IMR-90 (cell line): ENCODE data around the gene POLR3A. TPM values are rescaled to one million over a fixed set of nuclear protein-coding genes. Genes with fewer than 3 reads are reported as not detected.

Experiments
- ATAC-seq: fragments of 200-7000 bp; cut with Tn5 transposase; 2 replicates; pipeline ENCODE4 v1.9.1; 2020; ENCODE audit warnings: low read depth, mild to moderate bottlenecking, moderate library complexity
- BruUV-seq: library from RNA; stranded (reverse); fragments of 400-500 nt; replicated peaks from 2 replicates; lab custom pipeline; 2021; lab: Mats Ljungman, UMichigan
- CTCF ChIA-PET: fragments of 300-600 bp; formaldehyde crosslinking; extraction: SDS; loops from one replicate; lab custom pipeline; 2021; ENCODE audit warnings: antibody characterized with exemption; lab: Yijun Ruan, JAX
- POLR2A ChIA-PET: fragments of 300-600 bp; sonication (Branson Sonifier 250); formaldehyde crosslinking; loops from one replicate; lab custom pipeline; 2022; ENCODE audit warnings: antibody characterized with exemption; ENCODE audit not compliant: unreplicated experiment; lab: Charles Lee
- DNase-seq: peaks from one replicate; pipeline ENCODE4 v3.0.0; 2013
- H2AFZ ChIP-seq: replicated peaks from 2 replicates; pipeline ENCODE3; 2013; ENCODE audit warnings: low read length, mild to moderate bottlenecking; ENCODE audit not compliant: poor library complexity
- H2AK5ac ChIP-seq: 2 replicates; pipeline ENCODE4 v1.6.1; 2013; ENCODE audit warnings: low read depth, low read length, inconsistent platforms
- H2AK9ac ChIP-seq: replicated peaks from 2 replicates; pipeline ENCODE3; 2013; ENCODE audit warnings: mild to moderate bottlenecking, low read depth, low read length, moderate library complexity; ENCODE audit not compliant: poor library complexity
- H2BK120ac ChIP-seq: 2 replicates; pipeline ENCODE4 v1.6.1; 2013; ENCODE audit warnings: low read depth, low read length, inconsistent platforms
- H2BK15ac ChIP-seq: 3 replicates; pipeline ENCODE4 v1.6.1; 2013; ENCODE audit warnings: low read depth, low read length, inconsistent platforms
- H2BK20ac ChIP-seq: 2 replicates; pipeline ENCODE4 v1.6.1; 2013; ENCODE audit warnings: low read depth, mild to moderate bottlenecking, inconsistent platforms, low read length, moderate library complexity
- H2BK5ac ChIP-seq: 2 replicates; pipeline ENCODE4 v1.6.1; 2013; ENCODE audit warnings: mild to moderate bottlenecking, low read depth, low read length, inconsistent platforms; ENCODE audit not compliant: poor library complexity, severe bottlenecking
- H3K14ac ChIP-seq: replicated peaks from 2 replicates; pipeline ENCODE4 v1.6.1; 2013; ENCODE audit warnings: low read depth, low read length, inconsistent platforms
- H3K18ac ChIP-seq: 2 replicates; pipeline ENCODE4 v1.6.1; 2013; ENCODE audit warnings: low read depth, low read length, control low read depth
- H3K23ac ChIP-seq: 2 replicates; pipeline ENCODE4 v1.6.1; 2013; ENCODE audit warnings: low read depth, low read length, inconsistent platforms
- H3K27ac ChIP-seq: 2 replicates; pipeline ENCODE4 v1.5.1; 2013; ENCODE audit warnings: mild to moderate bottlenecking, control low read depth, low read length; ENCODE audit not compliant: insufficient read depth
- H3K27me3 ChIP-seq: 2 replicates; pipeline ENCODE4 v1.6.1; 2013; ENCODE audit warnings: low read length; ENCODE audit not compliant: control insufficient read depth, insufficient read depth
- H3K36me3 ChIP-seq: 2 replicates; pipeline ENCODE4 v1.6.1; 2013; ENCODE audit warnings: low read length, mixed read lengths; ENCODE audit not compliant: control insufficient read depth, insufficient read depth
- H3K4ac ChIP-seq: 2 replicates; pipeline ENCODE4 v1.6.1; 2013; ENCODE audit warnings: low read depth, low read length, inconsistent platforms
- H3K4me1 ChIP-seq: 2 replicates; pipeline ENCODE4 v1.6.1; 2013; ENCODE audit warnings: low read length, mixed read lengths; ENCODE audit not compliant: control insufficient read depth, insufficient read depth
- H3K4me2 ChIP-seq: 2 replicates; pipeline ENCODE4 v1.6.1; 2013; ENCODE audit warnings: low read depth, mild to moderate bottlenecking, control low read depth, low read length, moderate library complexity
- H3K4me3 ChIP-seq: 2 replicates; pipeline ENCODE4 v1.5.1; 2013; ENCODE audit warnings: low read depth, mild to moderate bottlenecking, control low read depth, low read length, moderate library complexity; ENCODE audit not compliant: insufficient read depth
- H3K56ac ChIP-seq: 2 replicates; pipeline ENCODE4 v1.6.1; 2013; ENCODE audit warnings: low read length, inconsistent platforms; ENCODE audit not compliant: insufficient read depth; ENCODE audit errors: extremely low read depth
- H3K79me1 ChIP-seq, 2 experiments: 2 replicates each; pipeline ENCODE4 v1.6.1; 2013; ENCODE audit warnings: low read length in 2 of 2, inconsistent platforms in 1 of 2, low read depth in 1 of 2
- H3K9ac ChIP-seq: 2 replicates; pipeline ENCODE4 v1.6.1; 2013; ENCODE audit warnings: low read depth, low read length, control low read depth
- H3K9me1 ChIP-seq: 2 replicates; pipeline ENCODE4 v1.6.1; 2013; ENCODE audit warnings: low read length, inconsistent platforms; ENCODE audit not compliant: insufficient read depth
- H3K9me3 ChIP-seq: 2 replicates; pipeline ENCODE4 v1.6.1; 2013; ENCODE audit warnings: low read length; ENCODE audit not compliant: control insufficient read depth, insufficient read depth
- H4K20me1 ChIP-seq: 2 replicates; pipeline ENCODE4 v1.6.1; 2013; ENCODE audit warnings: low read length, inconsistent platforms; ENCODE audit not compliant: insufficient read depth
- H4K5ac ChIP-seq: 2 replicates; pipeline ENCODE4 v1.6.1; 2013; ENCODE audit warnings: mild to moderate bottlenecking, low read depth, low read length, control low read depth
- H4K8ac ChIP-seq, 2 experiments: 2 replicates each; pipeline ENCODE4 v1.6.1; 2013; ENCODE audit warnings: low read depth in 2 of 2, low read length in 2 of 2, control low read depth in 1 of 2, inconsistent platforms in 1 of 2
- H4K91ac ChIP-seq: 2 replicates; pipeline ENCODE4 v1.6.1; 2013; ENCODE audit warnings: low read depth, low read length, inconsistent platforms; ENCODE audit not compliant: insufficient read depth
- CEBPB ChIP-seq: IDR thresholded peaks from 2 replicates; pipeline ENCODE4 v1.6.1; 2012; ENCODE audit warnings: low read depth, low read length, improper control_type of control experiment
- FOS ChIP-seq: fragments of 150-350 bp; IDR thresholded peaks from 2 replicates; pipeline ENCODE4 v1.6.1; 2016; ENCODE audit warnings: low read depth, low read length
- MAZ ChIP-seq: IDR thresholded peaks from 2 replicates; pipeline ENCODE4 v1.6.1; 2012; ENCODE audit warnings: low read depth, mild to moderate bottlenecking, low read length, improper control_type of control experiment, moderate library complexity, borderline replicate concordance
- MXI1 ChIP-seq: IDR thresholded peaks from 2 replicates; pipeline ENCODE4 v1.6.1; 2012; ENCODE audit warnings: low read depth, mild to moderate bottlenecking, low read length, moderate library complexity, borderline replicate concordance
- WGBS, 2 experiments: methylation state at CpG; one replicate each; pipeline versions ENCODE4 v1.1.5 to v1.1.7; 2013; ENCODE audit warnings: missing lambda C conversion rate in 2 of 2; ENCODE audit not compliant: insufficient read length in 1 of 2; ENCODE audit errors: extremely low coverage in 2 of 2; 5-methylcytosine and 5-hydroxymethylcytosine counted together
- dilution Hi-C: fragments of 300-500 bp; cut with HindIII; formaldehyde crosslinking; loops from one replicate; pipeline ENCODE4 v1.14.3; 2018; ENCODE audit warnings: low sequenced_read_pairs; ENCODE audit not compliant: unreplicated experiment
- in situ Hi-C: fragments of 300-500 bp; cut with MboI; formaldehyde crosslinking; loops from 3 replicates; pipeline ENCODE4 v1.14.3; 2019; ENCODE audit warnings: low sequenced_read_pairs, inconsistent platforms, mixed read lengths
- intact Hi-C: fragments of 100-400 bp; cut with micrococcal nuclease; formaldehyde crosslinking; loops from 2 replicates; pipeline ENCODE4 v1.10.0; 2022
- polyA plus RNA-seq, 3 experiments: library from polyadenylated mRNA; depleted of rRNA; stranded (reverse); fragments of >200 nt; gene quantifications; 2 replicates each; pipeline ENCODE4 v1.2.3, GENCODE V29; 2012; ENCODE audit warnings: low replicate concordance in 1 of 3
- total RNA-seq: library from RNA; depleted of rRNA; stranded (reverse); fragments of >200 nt; gene quantifications from 2 replicates; pipeline ENCODE4 v1.2.3, GENCODE V29; 2012
- TF ChIP-seq, protein P1 (sequence below): fragments of 150-350 bp; IDR thresholded peaks from 2 replicates; pipeline ENCODE4 v1.6.1; 2016; ENCODE audit warnings: low read depth, mild to moderate bottlenecking, low read length, moderate library complexity, borderline replicate concordance
- TF ChIP-seq, protein P2 (sequence below): fragments of 150-350 bp; IDR thresholded peaks from 2 replicates; pipeline ENCODE4 v1.6.1; 2017; ENCODE audit warnings: mild to moderate bottlenecking, antibody characterized with exemption, low read length, low read depth
- TF ChIP-seq, protein P3 (sequence below): conservative IDR thresholded peaks from 2 replicates; pipeline ENCODE4 v1.5.1; 2012; ENCODE audit warnings: mild to moderate bottlenecking, low read depth, low read length, improper control_type of control experiment

POLR3A gene
- total and polyA plus RNA-seq, 2 of the 4 experiments (the other 2 are of a cell fraction): 11.9 to 24.4 TPM

DNA sequence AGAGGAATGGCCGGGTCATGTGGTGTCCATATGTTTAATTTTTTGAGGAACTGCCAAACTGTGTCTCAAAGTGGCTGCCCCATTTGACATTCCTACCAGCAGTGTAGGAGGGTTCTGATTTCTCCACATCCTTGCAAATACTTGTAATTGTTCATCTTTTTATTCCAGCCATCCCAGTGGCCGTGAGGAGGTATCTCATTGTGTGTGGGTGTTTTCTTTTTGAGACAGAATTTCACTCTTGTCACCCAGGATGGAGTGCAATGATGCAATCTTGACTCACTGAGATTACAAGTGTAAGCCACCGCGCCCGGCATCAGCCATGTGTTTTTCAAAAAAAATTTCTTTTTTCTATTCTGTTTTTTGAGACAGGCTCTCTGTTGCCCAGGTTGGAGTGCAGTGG is 64.0 kb downstream of the POLR3A start:
- H3K9ac ChIP-seq: no peak overlapping the region
- CTCF ChIA-PET: no interaction called here
- H3K4me1 ChIP-seq: peaks cover 1% of the 10 kb centered on the region; the same call in 1 of the 2 replicates
- H2AK5ac ChIP-seq: peak overlapping the region; percentile 57; the same call in 1 of the 2 replicates
- peak overlapping the region; percentile 31 for H2AK9ac ChIP-seq
- BruUV-seq: no TSS peak
- dilution Hi-C loops: no loop called here
- no peak overlapping the region for H4K91ac ChIP-seq
- H3K27me3 ChIP-seq: no peaks in the 10 kb centered on the region
- intact Hi-C loops: no loop called here
- no peak overlapping the region for H4K5ac ChIP-seq
- no peak overlapping the region for H3K27ac ChIP-seq
- no peak overlapping the region for H3K4me3 ChIP-seq
- no peak overlapping the region for H3K18ac ChIP-seq
- in situ Hi-C loops: no loop called here
- H3K9me3 ChIP-seq: peaks cover 3% of the 10 kb centered on the region
- H3K79me1 ChIP-seq: peaks cover 0 to 11% of the 10 kb centered on the region in 2 experiments; a peak in 1 of 4 replicates
- no peaks in the 10 kb centered on the region for H3K36me3 ChIP-seq
- H4K20me1 ChIP-seq: no peaks in the 10 kb centered on the region
- no peak overlapping the region for H2AFZ ChIP-seq
- POLR2A ChIA-PET: no interaction called here
- peak overlapping the region; percentile 58; the same call in 1 of the 3 replicates for H2BK15ac ChIP-seq
- no peak overlapping the region for H2BK5ac ChIP-seq
- H3K4me2 ChIP-seq: no peak overlapping the region
- WGBS, 2 experiments: no CpG with 5 or more reads among the region's 5 CpGs
- no peaks in the 10 kb centered on the region; the same call in 1 of the 2 replicates for H3K9me1 ChIP-seq
- H4K8ac ChIP-seq: no peak overlapping the region; a peak in 1 of 4 replicates
- no peak overlapping the region for H3K23ac ChIP-seq
- peak overlapping the region; percentile 49; the same call in 1 of the 2 replicates for H2BK120ac ChIP-seq
- TF ChIP-seq MAZ (no peak), CEBPB (peak; percentile 97), FOS (peak; percentile 61; the same call in 1 of the 2 replicates), MXI1 (peak; percentile 17; the same call in 1 of the 2 replicates)
- TF ChIP-seq, protein P1, sequence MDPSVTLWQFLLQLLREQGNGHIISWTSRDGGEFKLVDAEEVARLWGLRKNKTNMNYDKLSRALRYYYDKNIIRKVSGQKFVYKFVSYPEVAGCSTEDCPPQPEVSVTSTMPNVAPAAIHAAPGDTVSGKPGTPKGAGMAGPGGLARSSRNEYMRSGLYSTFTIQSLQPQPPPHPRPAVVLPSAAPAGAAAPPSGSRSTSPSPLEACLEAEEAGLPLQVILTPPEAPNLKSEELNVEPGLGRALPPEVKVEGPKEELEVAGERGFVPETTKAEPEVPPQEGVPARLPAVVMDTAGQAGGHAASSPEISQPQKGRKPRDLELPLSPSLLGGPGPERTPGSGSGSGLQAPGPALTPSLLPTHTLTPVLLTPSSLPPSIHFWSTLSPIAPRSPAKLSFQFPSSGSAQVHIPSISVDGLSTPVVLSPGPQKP: no peak
- TF ChIP-seq, protein P2, sequence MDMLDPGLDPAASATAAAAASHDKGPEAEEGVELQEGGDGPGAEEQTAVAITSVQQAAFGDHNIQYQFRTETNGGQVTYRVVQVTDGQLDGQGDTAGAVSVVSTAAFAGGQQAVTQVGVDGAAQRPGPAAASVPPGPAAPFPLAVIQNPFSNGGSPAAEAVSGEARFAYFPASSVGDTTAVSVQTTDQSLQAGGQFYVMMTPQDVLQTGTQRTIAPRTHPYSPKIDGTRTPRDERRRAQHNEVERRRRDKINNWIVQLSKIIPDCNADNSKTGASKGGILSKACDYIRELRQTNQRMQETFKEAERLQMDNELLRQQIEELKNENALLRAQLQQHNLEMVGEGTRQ: no peak
- TF ChIP-seq, protein P3, sequence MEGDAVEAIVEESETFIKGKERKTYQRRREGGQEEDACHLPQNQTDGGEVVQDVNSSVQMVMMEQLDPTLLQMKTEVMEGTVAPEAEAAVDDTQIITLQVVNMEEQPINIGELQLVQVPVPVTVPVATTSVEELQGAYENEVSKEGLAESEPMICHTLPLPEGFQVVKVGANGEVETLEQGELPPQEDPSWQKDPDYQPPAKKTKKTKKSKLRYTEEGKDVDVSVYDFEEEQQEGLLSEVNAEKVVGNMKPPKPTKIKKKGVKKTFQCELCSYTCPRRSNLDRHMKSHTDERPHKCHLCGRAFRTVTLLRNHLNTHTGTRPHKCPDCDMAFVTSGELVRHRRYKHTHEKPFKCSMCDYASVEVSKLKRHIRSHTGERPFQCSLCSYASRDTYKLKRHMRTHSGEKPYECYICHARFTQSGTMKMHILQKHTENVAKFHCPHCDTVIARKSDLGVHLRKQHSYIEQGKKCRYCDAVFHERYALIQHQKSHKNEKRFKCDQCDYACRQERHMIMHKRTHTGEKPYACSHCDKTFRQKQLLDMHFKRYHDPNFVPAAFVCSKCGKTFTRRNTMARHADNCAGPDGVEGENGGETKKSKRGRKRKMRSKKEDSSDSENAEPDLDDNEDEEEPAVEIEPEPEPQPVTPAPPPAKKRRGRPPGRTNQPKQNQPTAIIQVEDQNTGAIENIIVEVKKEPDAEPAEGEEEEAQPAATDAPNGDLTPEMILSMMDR: peak; percentile 6; the same call in 1 of the 2 replicates
- ATAC-seq (peak; percentile 79), DNase-seq (peak; percentile 91)
- 0 out of 2 replicates have a peak overlapping the region, but pooled peaks have one; percentile 12 for H3K14ac ChIP-seq
- 0 out of 2 replicates have a peak overlapping the region, but pooled peaks have one; percentile 6 for H3K4ac ChIP-seq
- H3K56ac ChIP-seq: no peak overlapping the region
- peak overlapping the region; percentile 33; the same call in 1 of the 2 replicates for H2BK20ac ChIP-seq
